GM13976 (cell line): ENCODE data around the gene ATF7IP.

Experiments used
- DNase-seq: peaks from one replicate; pipeline ENCODE4 v3.0.0; 2012; ENCODE audit warnings: low spot score
- CTCF ChIP-seq: IDR thresholded peaks from 2 replicates; pipeline ENCODE4 v1.5.1; 2012; ENCODE audit warnings: borderline replicate concordance, mild to moderate bottlenecking; ENCODE audit not compliant: insufficient read depth; ENCODE audit errors: extremely low read depth, missing control alignments, control extremely low read depth
- in situ Hi-C: fragments of 300-500 bp; cut with MboI; formaldehyde crosslinking; loops from one replicate; pipeline ENCODE4 v1.12.0; 2022; ENCODE audit warnings: low sequenced_read_pairs, mixed read lengths, inconsistent platforms; ENCODE audit not compliant: unreplicated experiment

The ATF7IP gene

GRCh38 chr12:14379508-14379907 lies 14.0 kb downstream of the ATF7IP start:
- in situ Hi-C loops = loop anchor here (25.0 kb wide), 1 partner anchor 583 kb away; the partner anchor contains the start of genes ARHGDIB and PDE6H
- no peak for DNase-seq
- no peak for TF ChIP-seq CTCF

GRCh38 chr12:14384783-14385638 lies 19.5 kb downstream of the ATF7IP start:
- TF ChIP-seq CTCF = no peak
- peak; percentile 65 for DNase-seq
- in situ Hi-C loops = loop anchor here (25.0 kb wide), 1 partner anchor 577 kb away; the partner anchor contains the start of genes ARHGDIB and PDE6H

- DNase-seq = no peak
- TF ChIP-seq CTCF = no peak
- in situ Hi-C loops = loop anchor here (25.0 kb wide), 1 partner anchor 575 kb away; the partner anchor contains the start of genes ARHGDIB and PDE6H
These were observed 21.9 kb downstream of the ATF7IP start for GRCh38 chr12:14387219-14387871.

GRCh38 chr12:14390449-14390848 lies 25.0 kb downstream of the ATF7IP start:
- in situ Hi-C loops = loop anchor here (25.0 kb wide), 1 partner anchor 572 kb away; the partner anchor contains the start of genes ARHGDIB and PDE6H
- TF ChIP-seq CTCF = no peak
- no peak for DNase-seq

GRCh38 chr12:14390870-14391530 lies 25.5 kb downstream of the ATF7IP start:
- in situ Hi-C loops = loop anchor here (25.0 kb wide), 1 partner anchor 571 kb away; the partner anchor contains the start of genes ARHGDIB and PDE6H
- DNase-seq = no peak
- no peak for TF ChIP-seq CTCF

GRCh38 chr12:14393751-14394150 lies 28.3 kb downstream of the ATF7IP start:
- no peak for TF ChIP-seq CTCF
- in situ Hi-C loops = loop anchor here (25.0 kb wide), 1 partner anchor 569 kb away; the partner anchor contains the start of genes ARHGDIB and PDE6H
- no peak for DNase-seq
